Endothelial cell of umbilical vein (primary cell): ENCODE results near the gene CZIB.

Experiments used
- CTCF ChIP-seq, 2 donors: IDR thresholded peaks; 1 replicate in 1 of 2; 2 replicates in 1 of 2; pipeline ENCODE4 v1.5.1; 2011; ENCODE audit warnings: low read length in 2 of 2, mild to moderate bottlenecking in 2 of 2, moderate library complexity in 2 of 2, control low read depth in 1 of 2, inconsistent platforms in 1 of 2, low read depth in 1 of 2; ENCODE audit not compliant: insufficient read depth in 1 of 2; ENCODE audit errors: extremely low read depth in 1 of 2
- EZH2 ChIP-seq: IDR thresholded peaks from 2 replicates; pipeline ENCODE4 v1.6.1; 2012; ENCODE audit warnings: borderline replicate concordance, low read depth, mild to moderate bottlenecking, moderate library complexity, low read length, inconsistent platforms; ENCODE audit not compliant: severe bottlenecking
- FOS ChIP-seq: IDR thresholded peaks from 2 replicates; pipeline ENCODE4 v1.6.1; 2011; ENCODE audit warnings: mild to moderate bottlenecking, low read length, moderate library complexity, borderline replicate concordance; ENCODE audit not compliant: insufficient read depth
- GATA2 ChIP-seq: IDR thresholded peaks from 2 replicates; pipeline ENCODE4 v1.7.0; 2011; ENCODE audit warnings: low read depth, mild to moderate bottlenecking, moderate library complexity, mixed read lengths, low read length; ENCODE audit not compliant: insufficient read length, insufficient read depth
- MAX ChIP-seq: IDR thresholded peaks from 2 replicates; pipeline ENCODE4 v1.6.1; 2011; ENCODE audit not compliant: insufficient read depth, insufficient read length
- MYC ChIP-seq: IDR thresholded peaks from one replicate; pipeline ENCODE4 v1.6.1; 2011; ENCODE audit warnings: mild to moderate bottlenecking, low read depth, low read length
- POLR2A ChIP-seq: IDR thresholded peaks from 2 replicates; pipeline ENCODE4 v1.6.1; 2012; ENCODE audit warnings: low read depth, mild to moderate bottlenecking, control low read depth, low read length
- POLR2AphosphoS5 ChIP-seq: IDR thresholded peaks from 2 replicates; pipeline ENCODE4 v1.6.1; 2012; ENCODE audit warnings: low read depth, mild to moderate bottlenecking, control low read depth, low read length, moderate library complexity; ENCODE audit not compliant: insufficient read depth

GRCh38 chr1:53180951-53181350 lies 39.5 kb downstream of the CZIB start:
- no peak for TF ChIP-seq CTCF (IDR thresholded peaks at IDR 0.05; ENCODE audit: extremely low read depth in 1 of 2, insufficient read depth in 1 of 2, low read depth in 1 of 2, low read length in 2 of 2)
- TF ChIP-seq POLR2A, result no peak
- no peak for TF ChIP-seq EZH2
- TF ChIP-seq POLR2AphosphoS5, result no peak
- no peak for TF ChIP-seq GATA2
- no peak for TF ChIP-seq FOS
- no peak for TF ChIP-seq MAX
- no peak for TF ChIP-seq MYC
